Activated CD8-positive, alpha-beta memory T cell treated with anti-CD3 and anti-CD28 coated beads, Interleukin-2, amount 50 U/mL, for 1 hour (primary cell): ENCODE measurements around the gene PI4KB.
"Not testable (repeated sequence)": the region's sequence is repeated elsewhere in the genome, so short reads cannot be mapped to it uniquely, and the experiment has no call there.

ENCODE experiments used
- DNase-seq: peaks from one replicate; pipeline ENCODE4 v3.0.0-alpha.2; 2020; ENCODE audit errors: extremely low read depth

Gene PI4KB

GRCh38 chr1:151281225-151281968, 45.8 kb downstream of the PI4KB start:
- DNase-seq = peak; percentile 80

GRCh38 chr1:151277249-151277648, 50.0 kb downstream of the PI4KB start:
- no peak for DNase-seq

- not testable (repeated sequence) for DNase-seq
Measured at GRCh38 chr1:151275341-151275740, 51.9 kb downstream of the PI4KB start.

GRCh38 chr1:151273924-151274466, 53.2 kb downstream of the PI4KB start:
- DNase-seq = no peak

- DNase-seq = no peak
Measured at GRCh38 chr1:151267760-151268159, 59.5 kb downstream of the PI4KB start.

GRCh38 chr1:151266821-151267220, 60.4 kb downstream of the PI4KB start:
- no peak for DNase-seq

- no peak for DNase-seq
Measured at GRCh38 chr1:151266315-151266714, 60.9 kb downstream of the PI4KB start.

DNA sequence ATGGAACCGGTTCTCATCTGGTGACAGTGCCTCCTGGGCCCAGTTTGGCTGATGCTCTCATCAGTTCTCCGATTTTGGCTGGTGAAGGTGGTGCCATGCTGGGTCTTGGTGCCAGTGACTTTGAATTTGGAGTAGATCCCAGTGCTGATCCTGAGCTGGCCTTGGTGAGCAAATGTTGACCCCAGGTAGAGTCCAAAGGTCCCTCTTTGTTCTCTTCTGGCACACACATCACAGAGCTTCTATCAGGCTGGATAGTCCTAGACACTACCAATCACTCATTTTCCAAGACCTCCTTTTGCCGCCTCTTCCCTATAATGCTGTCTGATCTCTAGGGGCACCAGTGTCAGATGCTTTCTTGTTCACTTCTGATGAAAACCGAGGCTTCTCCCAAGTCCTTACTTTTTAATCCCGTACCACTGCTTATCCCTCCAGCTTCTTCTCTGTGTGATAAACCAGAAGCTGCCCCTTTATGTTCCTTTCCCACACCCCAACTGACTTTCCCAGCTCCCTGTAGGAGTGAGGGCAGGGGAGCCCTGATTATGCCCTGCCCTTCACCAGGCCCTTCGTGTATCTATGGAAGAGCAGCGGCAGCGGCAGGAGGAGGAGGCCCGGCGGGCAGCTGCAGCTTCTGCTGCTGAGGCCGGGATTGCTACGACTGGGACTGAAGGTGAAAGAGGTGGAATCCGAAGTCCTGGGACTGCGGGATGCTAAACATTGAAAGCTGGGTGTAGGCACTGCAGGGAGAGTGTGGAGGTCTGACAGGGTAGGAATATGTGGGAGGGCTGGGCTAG, 61.6 kb downstream of the PI4KB start:
- DNase-seq = no peak

DNA sequence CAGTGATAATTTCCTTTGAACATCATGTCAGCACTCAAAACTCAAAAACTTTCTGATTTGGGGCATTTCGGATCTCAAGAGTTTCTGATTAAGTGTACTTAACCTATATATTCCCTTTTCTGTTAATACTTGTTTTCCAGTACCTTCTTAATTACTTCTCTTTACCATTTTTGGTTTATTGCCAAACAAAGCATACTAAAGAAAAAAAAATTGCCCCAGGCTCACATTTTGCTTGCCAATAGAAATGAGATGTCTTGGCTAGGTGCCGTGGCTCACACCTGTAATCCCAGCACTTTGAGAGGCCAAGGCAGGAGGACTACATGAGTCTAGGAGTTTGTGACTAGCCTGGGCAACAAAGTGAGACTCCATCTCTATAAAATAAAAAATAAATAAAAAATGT, 67.9 kb downstream of the PI4KB start:
- no peak for DNase-seq

- DNase-seq = no peak
Measured at GRCh38 chr1:151255381-151255780, 71.8 kb downstream of the PI4KB start.

DNA sequence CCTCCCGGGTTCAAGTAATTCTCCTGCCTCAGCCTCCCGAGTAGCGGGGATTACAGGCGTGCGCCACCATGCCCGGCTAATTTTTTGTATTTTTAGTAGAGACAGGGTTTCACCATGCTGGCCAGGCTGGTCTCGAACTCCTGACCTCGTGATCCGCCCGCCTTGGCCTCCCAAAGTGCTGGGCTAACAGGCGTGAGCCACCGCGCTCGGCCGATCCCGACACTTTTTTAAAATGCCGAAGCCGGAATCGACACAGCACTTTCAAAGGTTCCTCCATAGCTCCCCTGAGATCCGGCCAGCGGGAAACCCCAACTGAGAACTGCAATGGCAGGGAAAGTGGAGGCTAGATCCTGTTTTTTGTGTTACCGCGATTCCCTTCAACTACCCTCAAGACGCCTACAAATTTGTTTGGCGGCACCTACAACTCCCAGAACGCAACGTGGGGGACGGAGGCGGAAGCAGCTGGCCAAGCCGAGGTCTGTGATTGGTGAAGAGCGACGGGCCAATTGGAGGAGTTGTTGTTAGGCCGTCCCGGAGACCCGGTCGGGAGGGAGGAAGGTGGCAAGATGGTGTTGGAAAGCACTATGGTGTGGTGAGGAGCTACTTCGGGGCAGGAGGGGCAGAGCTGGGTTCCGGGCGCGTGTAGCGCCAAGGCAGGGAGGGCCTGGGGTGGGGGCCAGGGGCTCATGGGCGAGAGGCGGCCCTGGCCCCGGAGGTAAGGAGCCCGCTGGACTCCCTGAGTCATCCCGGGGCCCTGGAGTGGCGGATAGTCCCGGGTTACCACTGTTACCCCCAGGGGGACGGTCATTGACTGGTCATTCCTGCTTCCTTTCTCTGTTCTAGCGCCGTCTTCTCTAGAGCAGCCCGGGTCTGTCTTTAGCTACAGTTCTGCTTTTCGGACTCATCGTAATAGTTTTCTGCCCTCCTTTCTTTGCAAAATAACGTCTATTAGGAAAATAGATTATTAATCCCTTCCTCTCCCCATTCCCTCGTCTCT, 72.7 kb downstream of the PI4KB start, which contains the start of gene PSMD4:
PSMD4 (plus strand) TSS at position 518 of the 997 bp plus-strand sequence; CDS start at position 567, 49 bp downstream.
- peak; percentile 87 for DNase-seq

GRCh38 chr1:151251656-151252470, 75.4 kb downstream of the PI4KB start:
- DNase-seq = peak; percentile 38

GRCh38 chr1:151246786-151247185, 80.4 kb downstream of the PI4KB start:
- no peak for DNase-seq

DNA sequence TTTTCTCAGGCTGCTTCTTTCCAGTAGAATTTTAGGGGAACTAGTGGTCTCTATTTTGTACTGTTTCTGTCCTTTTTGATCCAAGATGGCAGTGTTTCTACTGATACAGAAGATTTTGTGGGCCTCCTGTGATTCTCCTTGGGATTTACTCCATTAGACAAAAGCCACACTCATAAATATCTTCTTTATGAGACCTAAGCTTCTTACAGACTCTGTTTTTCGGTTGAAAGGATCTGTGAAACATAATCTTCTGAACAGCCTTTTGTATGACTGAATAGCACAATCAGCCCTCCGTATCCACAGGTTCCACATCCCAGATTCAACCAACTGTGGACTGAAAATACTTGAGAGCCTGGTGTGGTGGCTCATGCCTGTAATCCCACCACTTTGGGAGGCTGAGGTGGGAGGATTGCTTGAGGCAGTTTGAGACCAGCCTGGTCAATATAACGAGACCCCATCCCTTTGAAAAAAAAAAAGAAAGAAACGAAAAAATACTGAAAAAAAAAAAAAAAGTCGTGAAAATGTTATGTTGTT, 83.5 kb downstream of the PI4KB start:
- no peak for DNase-seq

DNA sequence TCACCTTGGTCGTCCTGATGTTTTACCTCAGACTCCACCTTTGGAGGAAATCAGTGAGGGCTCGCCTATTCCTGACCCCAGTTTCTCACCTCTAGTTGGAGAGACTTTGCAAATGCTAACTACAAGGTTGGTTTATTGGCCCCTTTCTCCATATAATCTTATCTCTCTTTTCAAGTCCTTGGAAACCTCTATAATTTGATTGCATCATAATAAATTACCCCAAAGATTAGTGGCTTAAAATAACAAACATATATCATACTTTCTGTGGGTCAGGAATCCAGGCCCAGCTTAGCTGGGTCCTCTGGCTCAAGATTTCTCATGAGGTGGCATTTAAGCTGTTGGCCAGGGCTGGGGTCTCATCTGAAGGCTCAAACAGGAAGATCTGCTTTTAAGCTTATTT, 84.8 kb downstream of the PI4KB start:
- DNase-seq = no peak
